ENCODE measurements around the gene PLP2.

Gene PLP2

GRCh38 chrX:49165901-49166881 lies 5.5 kb upstream of the PLP2 start:
- peak; percentile 76 for DNase-seq
- peak overlapping the region; percentile 46 for H2AFZ ChIP-seq (ENCODE audit: low read depth, low read length)
- no peaks in the 10 kb centered on the region for H3K36me3 ChIP-seq (ENCODE audit: control insufficient read depth in 1 of 2, insufficient read depth in 2 of 2, low read depth in 1 of 2, low read length in 2 of 2)
- H3K18ac ChIP-seq (ENCODE audit: low read depth in 1 of 2, low read length in 2 of 2): peak overlapping the region; percentile 62 to 76
- peak overlapping the region; percentile 19 for H2BK120ac ChIP-seq (ENCODE audit: low read depth, low read length)
- peaks cover 8% of the 10 kb centered on the region for H3K4me1 ChIP-seq (ENCODE audit: control insufficient read depth, insufficient read depth, low read depth, low read length)
- peak overlapping the region in 1 of 2 experiments; percentile 75 for H3K4me3 ChIP-seq (ENCODE audit: insufficient read depth in 1 of 2, low read depth in 1 of 2, low read length in 2 of 2)
- H3K79me1 ChIP-seq (replicated peaks; ENCODE audit: low read length, poor library complexity, severe bottlenecking): no peaks in the 10 kb centered on the region
- H2BK15ac ChIP-seq (ENCODE audit: low read depth, poor library complexity, severe bottlenecking): peak overlapping the region; percentile 94
- no peak overlapping the region for H2AK5ac ChIP-seq (ENCODE audit: low read length, severe bottlenecking)
- H3K4ac ChIP-seq (ENCODE audit: low read depth in 1 of 2, low read length in 2 of 2): peak overlapping the region; percentile 67 to 73
- WGBS: 12% methylated on average over 26 of the region's 61 CpGs
- H3K9ac ChIP-seq (ENCODE audit: low read length): peak overlapping the region; percentile 88
- H2BK12ac ChIP-seq (ENCODE audit: low read length in 2 of 2): peak overlapping the region in 1 of 2 experiments; percentile 54
- no peaks in the 10 kb centered on the region for H3K27me3 ChIP-seq (ENCODE audit: control insufficient read depth in 1 of 2, insufficient read depth in 1 of 2, low read length in 2 of 2)
- no peaks in the 10 kb centered on the region for H3K9me3 ChIP-seq (ENCODE audit: control insufficient read depth, low read length)
- H3K27ac ChIP-seq (ENCODE audit: low read length, poor library complexity, severe bottlenecking): peak overlapping the region; percentile 73
- H3K14ac ChIP-seq (ENCODE audit: low read length in 2 of 2): peak overlapping the region in 1 of 2 experiments; percentile 32
- no peak overlapping the region for H3K23ac ChIP-seq (ENCODE audit: low read length in 2 of 2)
- peak overlapping the region; percentile 77 for H4K8ac ChIP-seq (ENCODE audit: low read length)
- H2BK5ac ChIP-seq (ENCODE audit: low read depth, low read length, poor library complexity, severe bottlenecking): peak overlapping the region; percentile 69
- peak overlapping the region; percentile 61 for H4K91ac ChIP-seq (ENCODE audit: low read length)
- peak overlapping the region; percentile 70 for H3K4me2 ChIP-seq (ENCODE audit: low read length, poor library complexity, severe bottlenecking)

DNA sequence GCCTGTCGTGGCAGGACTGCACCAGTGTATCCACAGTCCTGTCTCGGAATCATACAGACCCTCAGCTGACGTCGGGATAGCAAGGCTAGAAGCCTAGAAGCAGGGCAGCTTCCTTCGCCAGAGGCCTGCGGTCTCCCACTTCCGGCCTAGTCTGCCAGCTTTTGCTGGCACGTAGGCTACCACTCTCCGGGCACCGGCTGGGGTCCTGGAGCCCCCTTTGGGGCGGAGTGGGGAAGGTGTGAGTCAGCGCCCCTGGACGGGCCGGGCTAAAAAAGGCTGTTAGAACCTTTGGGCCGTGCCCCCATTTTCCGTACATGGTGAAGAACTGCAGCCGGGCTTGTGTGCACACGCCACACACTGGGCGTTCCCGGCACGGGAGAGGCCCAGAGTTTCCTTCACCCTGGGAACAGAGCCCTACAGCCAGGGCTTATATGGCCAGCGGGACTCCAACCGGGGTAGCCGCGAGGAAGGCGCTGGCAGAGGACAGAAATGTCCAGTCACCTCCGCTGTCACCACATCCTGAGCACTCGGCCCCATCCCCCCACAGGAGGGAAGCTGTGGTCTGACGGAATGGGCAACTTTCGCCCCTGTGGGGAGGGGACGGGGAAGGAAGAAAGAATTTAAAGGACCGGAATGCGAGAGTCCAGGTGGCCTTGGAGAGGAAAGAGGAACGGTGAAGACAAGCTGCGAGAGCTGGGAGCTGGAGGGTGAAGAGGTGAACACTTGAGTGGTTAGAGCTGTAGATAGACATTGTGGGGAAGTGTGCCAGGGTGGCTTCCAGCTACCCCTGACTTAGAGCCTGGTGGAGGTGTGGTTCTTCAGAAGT lies 4.6 kb upstream of the PLP2 start:
- H3K36me3 ChIP-seq (ENCODE audit: control insufficient read depth in 1 of 2, insufficient read depth in 2 of 2, low read depth in 1 of 2, low read length in 2 of 2): no peaks in the 10 kb centered on the region
- H3K23ac ChIP-seq (ENCODE audit: low read length in 2 of 2): no peak overlapping the region
- H2BK12ac ChIP-seq (ENCODE audit: low read length in 2 of 2): peak overlapping the region in 1 of 2 experiments; percentile 54
- peak overlapping the region; percentile 2 to 75 for H3K4me3 ChIP-seq (ENCODE audit: insufficient read depth in 1 of 2, low read depth in 1 of 2, low read length in 2 of 2)
- H2BK5ac ChIP-seq (ENCODE audit: low read depth, low read length, poor library complexity, severe bottlenecking): peak overlapping the region; percentile 69
- peak overlapping the region; percentile 88 for H3K9ac ChIP-seq (ENCODE audit: low read length)
- peak overlapping the region; percentile 46 for H2AFZ ChIP-seq (ENCODE audit: low read depth, low read length)
- peak overlapping the region; percentile 0 to 44 for H3K18ac ChIP-seq (ENCODE audit: low read depth in 1 of 2, low read length in 2 of 2)
- no peak overlapping the region for H2AK5ac ChIP-seq (ENCODE audit: low read length, severe bottlenecking)
- H3K4me1 ChIP-seq (ENCODE audit: control insufficient read depth, insufficient read depth, low read depth, low read length): peaks cover 8% of the 10 kb centered on the region
- peak overlapping the region; percentile 73 for H3K27ac ChIP-seq (ENCODE audit: low read length, poor library complexity, severe bottlenecking)
- DNase-seq: peak; percentile 84
- WGBS: 3% methylated on average over 21 of the region's 35 CpGs
- H3K9me3 ChIP-seq (ENCODE audit: control insufficient read depth, low read length): no peaks in the 10 kb centered on the region
- no peaks in the 10 kb centered on the region for H3K27me3 ChIP-seq (ENCODE audit: control insufficient read depth in 1 of 2, insufficient read depth in 1 of 2, low read length in 2 of 2)
- H4K8ac ChIP-seq (ENCODE audit: low read length): peak overlapping the region; percentile 76
- H3K4ac ChIP-seq (ENCODE audit: low read depth in 1 of 2, low read length in 2 of 2): peak overlapping the region; percentile 67 to 73
- no peak overlapping the region for H2BK120ac ChIP-seq (ENCODE audit: low read depth, low read length)
- peak overlapping the region; percentile 70 for H3K4me2 ChIP-seq (ENCODE audit: low read length, poor library complexity, severe bottlenecking)
- H2BK15ac ChIP-seq (ENCODE audit: low read depth, poor library complexity, severe bottlenecking): peak overlapping the region; percentile 30
- no peak overlapping the region for H3K14ac ChIP-seq (ENCODE audit: low read length in 2 of 2)
- H4K91ac ChIP-seq (ENCODE audit: low read length): peak overlapping the region; percentile 3
- H3K79me1 ChIP-seq (replicated peaks; ENCODE audit: low read length, poor library complexity, severe bottlenecking): no peaks in the 10 kb centered on the region

DNA sequence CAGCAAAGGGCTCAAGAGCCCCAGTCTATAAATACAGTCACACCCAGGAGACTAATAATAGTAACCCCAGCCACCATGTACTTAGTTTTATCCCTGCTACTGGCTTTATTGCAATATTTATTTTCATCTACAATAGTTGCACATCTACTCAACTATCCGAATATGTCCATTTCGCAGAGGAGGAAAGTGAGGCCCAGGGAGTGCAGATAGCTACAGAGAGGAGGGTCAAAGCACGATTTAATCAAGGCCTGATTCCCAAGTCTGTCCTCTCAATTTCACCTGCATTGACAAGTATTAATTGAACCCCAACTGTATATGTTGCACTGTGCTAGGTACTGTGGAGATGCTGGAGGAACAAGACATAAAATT lies 4.0 kb upstream of the PLP2 start:
- WGBS: 95% methylated on average over 3 of the region's 3 CpGs
- Histone ChIP-seq H2BK15ac (ENCODE audit: low read depth, poor library complexity, severe bottlenecking) (no peak overlapping the region), H3K27ac (ENCODE audit: low read length, poor library complexity, severe bottlenecking) (peak overlapping the region; percentile 73), H2BK12ac (ENCODE audit: low read length in 2 of 2) (peak overlapping the region in 1 of 2 experiments; percentile 31), H4K91ac (ENCODE audit: low read length) (peak overlapping the region; percentile 3), H4K8ac (ENCODE audit: low read length) (no peak overlapping the region), H3K27me3 (ENCODE audit: control insufficient read depth in 1 of 2, insufficient read depth in 1 of 2, low read length in 2 of 2) (no peaks in the 10 kb centered on the region), H2AFZ (ENCODE audit: low read depth, low read length) (no peak overlapping the region), H3K4ac (ENCODE audit: low read depth in 1 of 2, low read length in 2 of 2) (no peak overlapping the region), H3K36me3 (ENCODE audit: control insufficient read depth in 1 of 2, insufficient read depth in 2 of 2, low read depth in 1 of 2, low read length in 2 of 2) (no peaks in the 10 kb centered on the region), H3K9me3 (ENCODE audit: control insufficient read depth, low read length) (no peaks in the 10 kb centered on the region), H3K4me1 (ENCODE audit: control insufficient read depth, insufficient read depth, low read depth, low read length) (peaks cover 6% of the 10 kb centered on the region), H3K14ac (ENCODE audit: low read length in 2 of 2) (no peak overlapping the region), H2AK5ac (ENCODE audit: low read length, severe bottlenecking) (no peak overlapping the region), H3K79me1 (replicated peaks; ENCODE audit: low read length, poor library complexity, severe bottlenecking) (no peaks in the 10 kb centered on the region), H3K9ac (ENCODE audit: low read length) (peak overlapping the region; percentile 88), H2BK5ac (ENCODE audit: low read depth, low read length, poor library complexity, severe bottlenecking) (no peak overlapping the region), H3K18ac (ENCODE audit: low read depth in 1 of 2, low read length in 2 of 2) (no peak overlapping the region), H3K4me2 (ENCODE audit: low read length, poor library complexity, severe bottlenecking) (peak overlapping the region; percentile 59), H3K4me3 (ENCODE audit: insufficient read depth in 1 of 2, low read depth in 1 of 2, low read length in 2 of 2) (peak overlapping the region in 1 of 2 experiments; percentile 75), H2BK120ac (ENCODE audit: low read depth, low read length) (no peak overlapping the region), H3K23ac (ENCODE audit: low read length in 2 of 2) (no peak overlapping the region)
- no peak for DNase-seq

Data from mesenchymal stem cell (in vitro differentiated cells and primary cell).